MM.1S (cell line): ENCODE data around the gene TNF.

Source experiments
- DNase-seq: peaks from one replicate; pipeline ENCODE4 v3.0.0-alpha.2; 2015
- H2AFZ ChIP-seq: fragments of 300-600 bp; sonication (generic); 2 replicates; pipeline ENCODE4 v1.6.0; 2016; ENCODE audit warnings: antibody characterized with exemption, low read length
- H3F3A ChIP-seq: fragments of 300-600 bp; sonication (generic); 2 replicates; pipeline ENCODE4 v1.6.1; 2016; ENCODE audit warnings: mild to moderate bottlenecking, antibody characterized with exemption, low read length, moderate library complexity, mixed read lengths; ENCODE audit not compliant: insufficient read depth
- H3K27ac ChIP-seq: fragments of 300-600 bp; sonication (generic); 2 replicates; pipeline ENCODE4 v1.5.1; 2016; ENCODE audit warnings: mild to moderate bottlenecking, low read length
- H3K27me3 ChIP-seq: fragments of 300-600 bp; sonication (generic); replicated peaks from 2 replicates; pipeline ENCODE4 v1.6.0; 2016; ENCODE audit warnings: low read length; ENCODE audit not compliant: insufficient read depth
- H3K36me3 ChIP-seq: fragments of 300-600 bp; sonication (generic); replicated peaks from 2 replicates; pipeline ENCODE4 v1.6.1; 2016; ENCODE audit warnings: mild to moderate bottlenecking, low read length, mixed read lengths; ENCODE audit not compliant: insufficient read depth
- H3K4me1 ChIP-seq: fragments of 300-600 bp; sonication (generic); 2 replicates; pipeline ENCODE4 v1.6.1; 2016; ENCODE audit warnings: low read length, mixed read lengths
- H3K4me2 ChIP-seq: fragments of 300-600 bp; sonication (generic); 2 replicates; pipeline ENCODE4 v1.6.0; 2016; ENCODE audit warnings: low read depth, low read length
- H3K4me3 ChIP-seq: fragments of 300-600 bp; sonication (generic); 2 replicates; pipeline ENCODE4 v1.5.1; 2016; ENCODE audit warnings: low read length, mixed read lengths
- H3K79me2 ChIP-seq: fragments of 300-600 bp; sonication (generic); 2 replicates; pipeline ENCODE4 v1.6.1; 2016; ENCODE audit warnings: mixed run types, low read length, mixed read lengths
- H3K9ac ChIP-seq: fragments of 300-600 bp; sonication (generic); 2 replicates; pipeline ENCODE4 v1.6.1; 2016; ENCODE audit warnings: low read length, mixed read lengths
- H3K9me2 ChIP-seq: fragments of 300-600 bp; sonication (generic); replicated peaks from 2 replicates; pipeline ENCODE4 v1.6.1; 2016; ENCODE audit warnings: mild to moderate bottlenecking, low read length, mixed read lengths; ENCODE audit not compliant: insufficient read depth
- H3K9me3 ChIP-seq: fragments of 300-600 bp; sonication (generic); replicated peaks from 2 replicates; pipeline ENCODE4 v1.6.1; 2016; ENCODE audit warnings: mild to moderate bottlenecking, low read length, mixed read lengths; ENCODE audit not compliant: insufficient read depth
- H4K20me1 ChIP-seq: fragments of 300-600 bp; sonication (generic); 2 replicates; pipeline ENCODE4 v1.6.1; 2016; ENCODE audit warnings: mild to moderate bottlenecking, low read length, moderate library complexity, mixed read lengths; ENCODE audit not compliant: insufficient read depth
- CTCF ChIP-seq: fragments of 300-600 bp; sonication (generic); IDR thresholded peaks from 2 replicates; pipeline ENCODE4 v1.5.1; 2016; ENCODE audit warnings: antibody characterized with exemption, low read length, mixed read lengths
- EZH2 ChIP-seq: fragments of 300-600 bp; sonication (generic); optimal IDR thresholded peaks from 2 replicates; pipeline ENCODE3; 2017; ENCODE audit warnings: low read depth, mild to moderate bottlenecking, antibody characterized with exemption, low read length, mixed read lengths
- EZH2phosphoT487 ChIP-seq: fragments of 300-600 bp; sonication (generic); IDR thresholded peaks from 2 replicates; pipeline ENCODE4 v1.6.1; 2018; ENCODE audit warnings: antibody characterized with exemption, low read length

The TNF gene

GRCh38 chr6:31576897-31577578 is 1.7 kb downstream of the TNF start:
- peaks cover 19% of the 10 kb centered on the region for H3K4me1 ChIP-seq
- H3K9me3 ChIP-seq = no peaks in the 10 kb centered on the region
- H3K36me3 ChIP-seq = no peaks in the 10 kb centered on the region
- no peaks in the 10 kb centered on the region for H3K79me2 ChIP-seq
- no peak overlapping the region for H3K27ac ChIP-seq
- H3K4me2 ChIP-seq = no peak overlapping the region
- H3F3A ChIP-seq = peaks cover 4% of the 10 kb centered on the region; the same call in 1 of the 2 replicates
- H3K9me2 ChIP-seq = no peaks in the 10 kb centered on the region
- no peak for DNase-seq
- no peak overlapping the region for H3K9ac ChIP-seq
- no peak overlapping the region for H2AFZ ChIP-seq
- H4K20me1 ChIP-seq = no peaks in the 10 kb centered on the region
- H3K4me3 ChIP-seq = no peak overlapping the region
- TF ChIP-seq CTCF = no peak
- TF ChIP-seq EZH2 = no peak
- no peak for TF ChIP-seq EZH2phosphoT487
- peaks cover 79% of the 10 kb centered on the region for H3K27me3 ChIP-seq

- H4K20me1 ChIP-seq = no peaks in the 10 kb centered on the region
- TF ChIP-seq CTCF (no peak), EZH2phosphoT487 (no peak)
- no peaks in the 10 kb centered on the region for H3K36me3 ChIP-seq
- H3K4me2 ChIP-seq = no peak overlapping the region
- H3F3A ChIP-seq = no peaks in the 10 kb centered on the region
- H3K4me1 ChIP-seq = peaks cover 19% of the 10 kb centered on the region
- H2AFZ ChIP-seq = no peak overlapping the region
- no peak overlapping the region for H3K27ac ChIP-seq
- H3K79me2 ChIP-seq = no peaks in the 10 kb centered on the region
- no peaks in the 10 kb centered on the region for H3K9me2 ChIP-seq
- no peak for DNase-seq
- H3K9me3 ChIP-seq = no peaks in the 10 kb centered on the region
- H3K9ac ChIP-seq = no peak overlapping the region
- H3K27me3 ChIP-seq = peaks cover 81% of the 10 kb centered on the region
- no peak overlapping the region for H3K4me3 ChIP-seq
Observed at GRCh38 chr6:31577579-31577966, 2.2 kb downstream of the TNF start.

- Histone ChIP-seq H3K9ac (no peak overlapping the region), H3F3A (no peaks in the 10 kb centered on the region), H3K79me2 (no peaks in the 10 kb centered on the region), H3K36me3 (no peaks in the 10 kb centered on the region), H4K20me1 (no peaks in the 10 kb centered on the region), H3K4me1 (peaks cover 19% of the 10 kb centered on the region), H3K9me2 (no peaks in the 10 kb centered on the region), H3K27ac (no peak overlapping the region), H3K4me3 (no peak overlapping the region), H2AFZ (no peak overlapping the region), H3K4me2 (no peak overlapping the region), H3K9me3 (no peaks in the 10 kb centered on the region), H3K27me3 (peaks cover 78% of the 10 kb centered on the region)
- no peak for DNase-seq
- no peak for TF ChIP-seq CTCF
- no peak for TF ChIP-seq EZH2
- TF ChIP-seq EZH2phosphoT487 = no peak
Observed at GRCh38 chr6:31578184-31579118, 3.1 kb downstream of the TNF start.
